Kidney (tissue), 14 donors: ENCODE data around the gene NAXE. TPM values are rescaled to one million over a fixed set of nuclear protein-coding genes. Genes with fewer than 3 reads are reported as not detected.
"Not testable (repeated sequence)": the region's sequence is repeated elsewhere in the genome, so short reads cannot be mapped to it uniquely, and the experiment has no call there.

Experiments used
- DNase-seq, 5 donors: peaks; one replicate each; pipeline ENCODE4 v3.0.0-alpha.2; 2013 to 2020
- FAIRE-seq: peaks from 2 replicates; lab custom pipeline; 2012; peaks lifted over from hg19 to GRCh38; lab: Jason Lieb, UNC
- H3K27ac ChIP-seq, 2 donors: one replicate each; pipeline ENCODE4 v1.7.0; 2013; ENCODE audit warnings: low read depth in 2 of 2, low read length in 2 of 2, inconsistent platforms in 1 of 2
- H3K27me3 ChIP-seq: one replicate; pipeline ENCODE4 v1.7.1; 2013; ENCODE audit warnings: low read length, inconsistent platforms; ENCODE audit not compliant: control insufficient read depth, insufficient read depth
- H3K36me3 ChIP-seq, 3 donors: one replicate each; pipeline versions ENCODE4 v1.7.0 to v1.7.1; 2013; ENCODE audit warnings: low read length in 3 of 3, control low read depth in 1 of 3, inconsistent platforms in 1 of 3; ENCODE audit not compliant: insufficient read depth in 3 of 3, control insufficient read depth in 2 of 3
- H3K4me1 ChIP-seq, 3 donors: one replicate each; pipeline versions ENCODE4 v1.7.0 to v1.7.1; 2013; ENCODE audit warnings: low read length in 3 of 3, inconsistent platforms in 1 of 3, low read depth in 1 of 3; ENCODE audit not compliant: control insufficient read depth in 2 of 3, insufficient read depth in 2 of 3
- H3K4me3 ChIP-seq, 3 donors: one replicate each; pipeline versions ENCODE4 v1.7.0 to v1.8.1; 2013; ENCODE audit warnings: low read length in 3 of 3, control low read depth in 1 of 3, inconsistent platforms in 1 of 3
- H3K9ac ChIP-seq, 3 donors: one replicate each; pipeline versions ENCODE4 v1.7.0 to v1.7.1; 2013; ENCODE audit warnings: low read length in 3 of 3, control low read depth in 1 of 3, inconsistent platforms in 1 of 3
- H3K9me3 ChIP-seq, 3 donors: one replicate each; pipeline versions ENCODE4 v1.7.0 to v1.7.1; 2013; ENCODE audit warnings: low read length in 3 of 3, control low read depth in 1 of 3, inconsistent platforms in 1 of 3; ENCODE audit not compliant: control insufficient read depth in 2 of 3, insufficient read depth in 1 of 3
- intact Hi-C: fragments of 100-400 bp; cut with DNase I; formaldehyde crosslinking; loops from one replicate; pipeline ENCODE4 v1.11.1; 2022
- polyA plus RNA-seq: library from polyadenylated mRNA; stranded (reverse); fragments of 350-450 nt; fragmentation: Illumina TruSeq; extraction: RNeasy Lipid Tissue Mini Kit (QIAGEN cat#74804); gene quantifications from one replicate; pipeline ENCODE4 v1.2.3, GENCODE V29; 2014; ENCODE audit warnings: low read depth, low replicate concordance; ENCODE audit not compliant: insufficient read depth
- total RNA-seq: library from RNA; stranded (reverse); fragmentation: NEBNext Ultra II Directional; extraction: Animal tissue kit (Norgen Biotek cat#: 25700); gene quantifications from one replicate; pipeline ENCODE4 v1.2.1, GENCODE V29; 2021
- TF ChIP-seq, protein P1 (sequence below): IDR thresholded peaks from 3 replicates; pipeline ENCODE4 v1.5.1; 2012; ENCODE audit warnings: mild to moderate bottlenecking, moderate library complexity, borderline replicate concordance; ENCODE audit not compliant: insufficient read depth; ENCODE audit errors: extremely low read depth
- donor health status: control.
- donor health status: control.
- donor health status: control.
- donor health status: control.
- donor health status: control.
- donor health status: DM: yes; HTN: yes; CAD: no.
- donor health status: Normal renal cell carcinoma (clear cell type).

NAXE gene
- total and polyA plus RNA-seq, 2 donors from 2014 or later = 78.0 to 221 TPM

DNA sequence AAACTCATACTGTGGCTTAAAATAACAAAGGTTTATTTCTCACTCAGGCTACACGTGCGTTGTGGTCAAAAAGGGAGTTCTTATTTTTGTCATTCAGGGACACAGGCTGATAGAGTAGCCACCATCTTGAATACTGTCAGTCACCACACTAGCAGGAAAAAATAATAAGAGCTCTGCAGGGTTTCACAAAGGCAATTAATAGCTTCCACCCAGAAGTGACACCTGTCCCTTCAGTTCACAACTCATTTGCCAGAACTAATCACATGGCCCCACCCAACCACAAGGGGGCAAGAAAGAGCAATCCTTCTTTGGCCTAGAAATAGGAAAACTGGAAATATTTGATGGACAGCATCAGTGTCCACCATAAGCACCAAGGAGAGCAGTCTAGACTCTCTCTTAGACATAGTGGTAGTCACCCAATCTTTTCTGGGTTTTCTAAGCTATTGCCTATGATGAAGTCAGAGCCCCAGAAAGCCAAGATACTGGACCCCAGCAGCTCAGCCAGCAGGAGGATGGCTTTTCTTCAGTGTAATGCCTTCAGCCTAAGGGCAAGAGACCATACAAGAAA lies 35.8 kb downstream of the NAXE start:
- no peak overlapping the region for H3K4me3 ChIP-seq
- peaks cover 15% of the 10 kb centered on the region for H3K27me3 ChIP-seq
- no peaks in the 10 kb centered on the region for H3K36me3 ChIP-seq
- peaks cover 0 to 15% (median 0%) of the 10 kb centered on the region in 3 donors for H3K4me1 ChIP-seq
- FAIRE-seq = no peak
- H3K9me3 ChIP-seq = no peaks in the 10 kb centered on the region
- DNase-seq = peak in 3 of 5 donors; percentile 48 to 60 (median 59)
- H3K27ac ChIP-seq = no peak overlapping the region
- intact Hi-C loops = no loop called here
- TF ChIP-seq, protein P1, sequence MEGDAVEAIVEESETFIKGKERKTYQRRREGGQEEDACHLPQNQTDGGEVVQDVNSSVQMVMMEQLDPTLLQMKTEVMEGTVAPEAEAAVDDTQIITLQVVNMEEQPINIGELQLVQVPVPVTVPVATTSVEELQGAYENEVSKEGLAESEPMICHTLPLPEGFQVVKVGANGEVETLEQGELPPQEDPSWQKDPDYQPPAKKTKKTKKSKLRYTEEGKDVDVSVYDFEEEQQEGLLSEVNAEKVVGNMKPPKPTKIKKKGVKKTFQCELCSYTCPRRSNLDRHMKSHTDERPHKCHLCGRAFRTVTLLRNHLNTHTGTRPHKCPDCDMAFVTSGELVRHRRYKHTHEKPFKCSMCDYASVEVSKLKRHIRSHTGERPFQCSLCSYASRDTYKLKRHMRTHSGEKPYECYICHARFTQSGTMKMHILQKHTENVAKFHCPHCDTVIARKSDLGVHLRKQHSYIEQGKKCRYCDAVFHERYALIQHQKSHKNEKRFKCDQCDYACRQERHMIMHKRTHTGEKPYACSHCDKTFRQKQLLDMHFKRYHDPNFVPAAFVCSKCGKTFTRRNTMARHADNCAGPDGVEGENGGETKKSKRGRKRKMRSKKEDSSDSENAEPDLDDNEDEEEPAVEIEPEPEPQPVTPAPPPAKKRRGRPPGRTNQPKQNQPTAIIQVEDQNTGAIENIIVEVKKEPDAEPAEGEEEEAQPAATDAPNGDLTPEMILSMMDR = peak; percentile 42
- no peak overlapping the region for H3K9ac ChIP-seq

DNA sequence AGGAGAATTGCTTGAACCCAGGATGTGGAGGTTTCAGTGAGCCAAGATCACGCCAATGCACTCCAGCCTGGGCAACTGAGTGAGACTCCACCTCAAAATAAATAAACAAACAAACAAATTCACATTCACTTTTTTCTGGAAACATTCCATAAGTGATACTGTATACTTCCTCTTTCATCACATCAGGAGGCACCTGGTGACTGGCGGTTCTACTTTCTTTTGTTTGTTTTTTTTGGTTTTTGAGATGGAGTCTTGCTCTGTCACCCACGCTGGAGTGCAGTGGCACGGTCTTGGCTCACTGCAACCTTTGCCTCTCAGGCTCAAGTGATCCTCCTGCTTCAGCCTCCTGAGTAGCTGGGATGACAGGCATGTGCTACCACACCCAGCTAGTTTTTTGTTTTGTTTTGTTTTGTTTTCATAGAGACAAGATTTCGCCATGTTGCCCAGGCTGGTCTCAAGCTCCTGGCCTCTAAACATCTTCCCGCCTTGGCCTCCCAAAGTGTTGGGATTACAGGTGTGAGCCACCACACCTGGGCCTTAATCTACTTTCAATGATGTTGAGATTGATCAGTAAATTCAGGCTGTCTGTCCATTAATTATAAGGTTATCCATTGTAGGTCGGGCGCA lies 38.4 kb downstream of the NAXE start:
- Histone ChIP-seq H3K36me3 (no peaks in the 10 kb centered on the region), H3K9me3 (no peaks in the 10 kb centered on the region), H3K9ac (no peak overlapping the region), H3K4me3 (no peak overlapping the region), H3K27ac (no peak overlapping the region), H3K27me3 (peaks cover 10% of the 10 kb centered on the region), H3K4me1 (peaks cover 0 to 3% (median 0%) of the 10 kb centered on the region in 3 donors)
- TF ChIP-seq, protein P1 = no peak
- intact Hi-C loops = no loop called here
- DNase-seq (no peak), FAIRE-seq (no peak)

DNA sequence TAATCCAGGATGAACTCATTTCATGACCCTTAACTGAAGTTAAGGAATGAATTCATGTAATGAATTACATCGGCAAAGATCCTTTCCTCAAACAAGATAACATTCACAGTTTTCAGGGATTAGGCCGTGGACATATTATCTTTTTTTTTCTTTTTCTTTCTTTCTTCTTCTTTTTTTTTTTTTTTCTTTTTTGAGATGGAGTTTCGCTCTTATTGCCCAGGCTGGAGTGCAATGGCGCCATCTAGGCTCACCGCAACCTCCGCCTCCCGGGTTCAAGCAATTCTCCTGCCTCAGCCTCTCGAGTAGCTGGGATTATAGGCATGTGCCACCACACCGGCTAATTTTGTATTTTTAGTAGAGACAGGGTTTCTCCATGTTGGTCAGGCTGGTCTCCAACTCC lies 39.6 kb downstream of the NAXE start:
- H3K4me1 ChIP-seq, H3K9ac ChIP-seq, intact Hi-C loops, H3K27me3 ChIP-seq, H3K9me3 ChIP-seq, DNase-seq, H3K4me3 ChIP-seq, H3K36me3 ChIP-seq, FAIRE-seq, H3K27ac ChIP-seq: not testable (repeated sequence)

DNA sequence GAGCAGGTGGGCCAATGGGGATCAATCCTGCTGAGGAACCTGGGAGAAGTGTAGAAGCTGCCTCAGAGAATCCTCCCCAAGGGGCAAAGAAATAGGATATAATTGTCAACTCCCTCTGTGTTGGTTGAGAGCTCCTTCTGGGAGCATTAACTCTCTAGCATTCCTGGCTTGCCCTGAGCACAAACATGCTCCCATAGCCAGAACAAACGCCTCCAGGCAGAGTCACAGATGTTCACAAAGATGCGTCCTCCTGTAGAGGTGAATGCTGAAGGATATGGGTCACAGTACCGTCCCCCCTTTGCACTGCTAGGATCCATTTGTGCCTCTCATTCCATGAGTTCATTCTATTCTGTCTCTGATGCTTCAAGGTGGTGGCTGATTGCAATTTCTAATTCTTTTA lies 40.8 kb downstream of the NAXE start:
- Histone ChIP-seq H3K9ac (no peak overlapping the region), H3K4me3 (no peak overlapping the region), H3K36me3 (no peaks in the 10 kb centered on the region), H3K9me3 (no peaks in the 10 kb centered on the region), H3K27me3 (peaks cover 3% of the 10 kb centered on the region), H3K27ac (no peak overlapping the region), H3K4me1 (no peaks in the 10 kb centered on the region)
- intact Hi-C loops = no loop called here
- FAIRE-seq (no peak), DNase-seq (no peak)
- TF ChIP-seq, protein P1 = no peak
